Upper lobe of left lung (tissue), 6 donors: ENCODE data around the gene SCAF4. TPM values are rescaled to one million over a fixed set of nuclear protein-coding genes. Genes with fewer than 3 reads are reported as not detected.

ENCODE experiments used
- ATAC-seq, 2 donors: fragments of 200-7000 bp; cut with Tn5 transposase; one replicate each; pipeline ENCODE4 v1.9.1; 2022; ENCODE audit warnings: mild to moderate bottlenecking in 2 of 2, moderate library complexity in 2 of 2; ENCODE audit not compliant: low FRiP score in 2 of 2
- DNase-seq, 2 donors: peaks; one replicate each; pipeline ENCODE4 v3.0.0-alpha.2; 2019 to 2020
- H3K27ac ChIP-seq, 4 donors: fragments of 200-600 bp; sonication (generic); one replicate each; pipeline ENCODE4 v1.5.1; 2016 to 2019
- H3K27me3 ChIP-seq, 4 donors: fragments of 200-600 bp; sonication (generic); one replicate each; pipeline ENCODE4 v1.5.1; 2017 to 2019
- H3K36me3 ChIP-seq, 4 donors: fragments of 200-600 bp; sonication (generic); one replicate each; pipeline ENCODE4 v1.5.1; 2016 to 2019
- H3K4me1 ChIP-seq, 4 donors: fragments of 200-600 bp; sonication (generic); one replicate each; pipeline ENCODE4 v1.5.1; 2018 to 2019
- H3K4me3 ChIP-seq, 4 donors: fragments of 200-600 bp; sonication (generic); one replicate each; pipeline ENCODE4 v1.5.1; 2017 to 2019; ENCODE audit warnings: mild to moderate bottlenecking in 2 of 4, moderate library complexity in 1 of 4
- H3K9me3 ChIP-seq, 4 donors: fragments of 200-600 bp; sonication (generic); one replicate each; pipeline ENCODE4 v1.5.1; 2018 to 2019
- EP300 ChIP-seq, 4 donors: sonication (generic); formaldehyde crosslinking; IDR thresholded peaks; one replicate each; pipeline ENCODE4 v1.5.1; 2017; ENCODE audit warnings: antibody characterized with exemption in 4 of 4, control low read depth in 2 of 4
- POLR2A ChIP-seq, 4 donors: fragments of 450-650 bp; IDR thresholded peaks; one replicate each; pipeline ENCODE4 v1.5.1; 2016 to 2017; ENCODE audit warnings: antibody characterized with exemption in 4 of 4, mild to moderate bottlenecking in 2 of 4
- POLR2AphosphoS5 ChIP-seq, 2 donors: sonication (generic); formaldehyde crosslinking; IDR thresholded peaks; one replicate each; pipeline ENCODE4 v1.5.1; 2017; ENCODE audit warnings: antibody characterized with exemption in 2 of 2
- WGBS, 2 donors: methylation state at CpG; one replicate each; pipeline ENCODE4 v1.1.5; 2017 to 2018; 5-methylcytosine and 5-hydroxymethylcytosine counted together
- total RNA-seq, 6 donors: library from RNA; depleted of rRNA in 4 of 6; stranded (reverse); fragments of >200 nt in 4 of 6; gene quantifications; one replicate each; pipeline versions ENCODE4 v1.1.0 to v1.2.1, GENCODE V29; 2016 to 2021
- TF ChIP-seq, protein P1 (sequence below), 6 experiments: fragments of 450-650 bp in 4 of 6; fragments of 200-600 bp in 2 of 6; sonication (generic) in 2 of 6; IDR thresholded peaks; one replicate each; pipeline ENCODE4 v1.5.1; 2016 to 2019; ENCODE audit warnings: antibody characterized with exemption in 6 of 6
- donor health status: DM: no; HTN: no; CAD: no; lungs with moderate emphysema.
- donor health status: DM: no; HTN: yes; CAD: no; lungs with severe emphysema.

The SCAF4 gene
- total RNA-seq, 6 donors from 2014 or later, result 21.3 to 36.7 (median 29.4) TPM

- WGBS, 2 donors, result 97 to 98% methylated on average over 2 of the region's 2 CpGs
- no peaks in the 10 kb centered on the region for H3K9me3 ChIP-seq
Measured at GRCh38 chr21:31678478-31678877, 53.4 kb downstream of the SCAF4 start.

DNA sequence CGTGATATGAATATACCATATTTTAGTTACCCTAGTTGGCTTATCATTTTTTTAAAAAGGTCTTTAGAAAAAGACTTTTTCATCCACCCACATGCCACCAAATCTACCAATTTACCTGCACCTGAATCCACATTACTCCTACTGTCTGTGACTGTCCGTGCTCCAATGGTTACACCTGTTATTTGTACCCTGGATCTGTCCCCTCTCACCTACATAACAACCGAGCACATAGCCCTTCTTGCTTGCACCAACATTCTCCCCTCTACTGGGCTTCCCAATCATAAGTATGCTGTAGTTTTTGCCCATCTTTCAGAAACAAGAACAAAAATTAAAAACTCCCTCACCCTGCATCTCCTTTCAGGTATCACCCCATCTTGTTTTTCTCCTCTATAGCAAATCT is 54.9 kb downstream of the SCAF4 start:
- Histone ChIP-seq H3K4me1 (no peaks in the 10 kb centered on the region), H3K27ac (no peak overlapping the region), H3K36me3 (peaks cover 0 to 13% (median 3%) of the 10 kb centered on the region in 4 donors), H3K27me3 (no peaks in the 10 kb centered on the region), H3K9me3 (no peaks in the 10 kb centered on the region), H3K4me3 (no peak overlapping the region)
- no peak for DNase-seq
- 98% methylated on average over 3 of the region's 3 CpGs for WGBS, 2 donors
- no peak for ATAC-seq
- TF ChIP-seq POLR2A (IDR thresholded peaks at IDR 0.05) (no peak), POLR2AphosphoS5 (IDR thresholded peaks at IDR 0.05) (no peak), EP300 (IDR thresholded peaks at IDR 0.05) (no peak)
- TF ChIP-seq, protein P1, sequence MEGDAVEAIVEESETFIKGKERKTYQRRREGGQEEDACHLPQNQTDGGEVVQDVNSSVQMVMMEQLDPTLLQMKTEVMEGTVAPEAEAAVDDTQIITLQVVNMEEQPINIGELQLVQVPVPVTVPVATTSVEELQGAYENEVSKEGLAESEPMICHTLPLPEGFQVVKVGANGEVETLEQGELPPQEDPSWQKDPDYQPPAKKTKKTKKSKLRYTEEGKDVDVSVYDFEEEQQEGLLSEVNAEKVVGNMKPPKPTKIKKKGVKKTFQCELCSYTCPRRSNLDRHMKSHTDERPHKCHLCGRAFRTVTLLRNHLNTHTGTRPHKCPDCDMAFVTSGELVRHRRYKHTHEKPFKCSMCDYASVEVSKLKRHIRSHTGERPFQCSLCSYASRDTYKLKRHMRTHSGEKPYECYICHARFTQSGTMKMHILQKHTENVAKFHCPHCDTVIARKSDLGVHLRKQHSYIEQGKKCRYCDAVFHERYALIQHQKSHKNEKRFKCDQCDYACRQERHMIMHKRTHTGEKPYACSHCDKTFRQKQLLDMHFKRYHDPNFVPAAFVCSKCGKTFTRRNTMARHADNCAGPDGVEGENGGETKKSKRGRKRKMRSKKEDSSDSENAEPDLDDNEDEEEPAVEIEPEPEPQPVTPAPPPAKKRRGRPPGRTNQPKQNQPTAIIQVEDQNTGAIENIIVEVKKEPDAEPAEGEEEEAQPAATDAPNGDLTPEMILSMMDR (IDR thresholded peaks at IDR 0.05), result no peak

More at GRCh38 chr21:31678478-31678877, 53.4 kb downstream of the SCAF4 start:
- H3K4me3 ChIP-seq, result no peak overlapping the region
- TF ChIP-seq POLR2A (IDR thresholded peaks at IDR 0.05), result no peak
- no peak for TF ChIP-seq POLR2AphosphoS5 (IDR thresholded peaks at IDR 0.05)
- no peak for TF ChIP-seq EP300 (IDR thresholded peaks at IDR 0.05)
- TF ChIP-seq, protein P1 (IDR thresholded peaks at IDR 0.05), result no peak
- no peaks in the 10 kb centered on the region for H3K4me1 ChIP-seq
- peaks cover 0 to 21% (median 13%) of the 10 kb centered on the region in 4 donors for H3K36me3 ChIP-seq
- H3K27me3 ChIP-seq, result no peaks in the 10 kb centered on the region
- no peak for DNase-seq
- no peak overlapping the region for H3K27ac ChIP-seq
- ATAC-seq, result no peak

- H3K4me1 ChIP-seq, result no peaks in the 10 kb centered on the region
- peaks cover 3 to 23% (median 8%) of the 10 kb centered on the region in 4 donors for H3K36me3 ChIP-seq
- H3K27ac ChIP-seq, result no peak overlapping the region
- TF ChIP-seq POLR2A (IDR thresholded peaks at IDR 0.05), result no peak
- TF ChIP-seq, protein P1 (IDR thresholded peaks at IDR 0.05), result no peak
- TF ChIP-seq EP300 (IDR thresholded peaks at IDR 0.05), result no peak
- TF ChIP-seq POLR2AphosphoS5 (IDR thresholded peaks at IDR 0.05), result no peak
- WGBS, 2 donors, result 81 to 91% methylated on average over 2 of the region's 2 CpGs
- H3K9me3 ChIP-seq, result no peaks in the 10 kb centered on the region
- H3K4me3 ChIP-seq, result no peak overlapping the region
- H3K27me3 ChIP-seq, result no peaks in the 10 kb centered on the region
- ATAC-seq (no peak), DNase-seq (no peak)
Measured at GRCh38 chr21:31675960-31676359, 56.0 kb downstream of the SCAF4 start.

- 74 to 77% methylated on average over 7 of the region's 7 CpGs for WGBS, 2 donors
- ATAC-seq (no peak), DNase-seq (no peak)
- Histone ChIP-seq H3K27me3 (no peaks in the 10 kb centered on the region), H3K27ac (no peak overlapping the region), H3K4me3 (no peak overlapping the region), H3K36me3 (peaks cover 3 to 25% (median 8%) of the 10 kb centered on the region in 4 donors), H3K4me1 (no peaks in the 10 kb centered on the region), H3K9me3 (no peaks in the 10 kb centered on the region)
- TF ChIP-seq POLR2AphosphoS5 (IDR thresholded peaks at IDR 0.05) (peak in 1 of 2 donors; percentile 43), POLR2A (IDR thresholded peaks at IDR 0.05) (no peak)
Measured at GRCh38 chr21:31675318-31675717, 56.6 kb downstream of the SCAF4 start.

- Histone ChIP-seq H3K9me3 (no peaks in the 10 kb centered on the region), H3K4me1 (no peaks in the 10 kb centered on the region), H3K27me3 (no peaks in the 10 kb centered on the region), H3K36me3 (peaks cover 3 to 38% (median 8%) of the 10 kb centered on the region in 4 donors), H3K4me3 (no peak overlapping the region), H3K27ac (no peak overlapping the region)
- ATAC-seq (no peak), DNase-seq (no peak)
- TF ChIP-seq EP300 (IDR thresholded peaks at IDR 0.05) (no peak), POLR2AphosphoS5 (IDR thresholded peaks at IDR 0.05) (no peak), POLR2A (IDR thresholded peaks at IDR 0.05) (no peak)
- TF ChIP-seq, protein P1 (IDR thresholded peaks at IDR 0.05), result no peak
- WGBS, 2 donors, result 77 to 81% methylated on average over 3 of the region's 3 CpGs
Measured at GRCh38 chr21:31673321-31673912, 58.5 kb downstream of the SCAF4 start.
